GM18868 (cell line): ENCODE data around the gene FAM131A.

Source experiments
- ATAC-seq: cut with Tn5 transposase; IDR thresholded peaks from one replicate; pipeline ENCODE4 v1.9.1; 2021; ENCODE audit warnings: mild to moderate bottlenecking, moderate library complexity; ENCODE audit not compliant: unreplicated experiment

The FAM131A gene

DNA sequence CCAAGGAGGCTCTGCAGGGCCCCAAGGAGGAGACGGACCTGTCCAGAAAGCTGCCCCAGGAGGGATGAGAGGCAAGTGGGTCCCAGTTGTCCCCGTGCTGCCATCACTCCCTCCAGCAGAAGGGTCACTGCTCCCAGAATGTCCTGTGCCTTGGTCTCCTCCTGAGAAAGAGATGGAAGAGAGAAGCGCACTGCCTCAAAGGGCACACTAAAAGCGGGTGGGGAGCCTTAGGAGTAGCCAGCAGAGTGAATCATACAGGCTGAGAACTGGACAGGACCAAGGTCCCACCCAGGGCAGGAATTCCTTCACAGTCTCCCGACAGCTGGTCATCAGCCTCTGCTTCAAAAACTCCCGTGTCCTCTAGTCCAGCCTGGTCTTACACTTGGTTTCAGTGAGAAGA is 36.0 kb downstream of the FAM131A start:
- ATAC-seq: no peak

DNA sequence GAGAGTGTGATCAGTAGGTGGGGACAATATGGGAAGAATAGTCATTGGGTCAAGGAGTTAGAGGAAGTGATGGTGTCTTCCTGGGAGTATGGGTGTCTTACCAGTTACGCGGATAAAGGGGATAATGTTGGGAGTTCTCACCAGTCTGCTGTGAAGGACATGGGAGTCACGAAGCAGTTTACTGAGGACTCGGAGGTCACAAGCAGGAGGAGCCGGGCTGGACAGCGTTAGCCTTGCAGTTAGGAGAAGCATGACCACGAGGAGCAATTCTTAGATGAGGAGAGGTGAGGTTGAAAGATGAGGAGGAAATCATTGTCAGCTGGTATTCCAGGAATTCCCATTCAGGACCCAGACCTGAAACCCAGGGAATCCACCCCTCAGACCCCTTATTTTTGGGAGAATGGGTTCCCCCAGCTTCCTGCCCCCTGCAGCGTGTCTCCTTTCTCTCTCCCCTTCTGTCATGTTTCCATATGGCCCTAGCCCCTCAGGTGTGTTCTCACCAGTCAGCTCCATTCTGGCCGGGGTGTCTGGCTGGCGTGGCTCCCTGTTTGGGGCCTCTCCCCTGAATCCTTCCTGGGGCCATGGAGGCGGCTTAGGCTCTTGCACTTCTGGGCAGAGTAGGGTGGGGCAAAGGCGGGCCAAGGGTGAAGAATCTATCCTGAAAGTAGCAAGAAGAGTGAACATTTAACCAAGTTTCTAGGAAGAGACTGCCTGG is 38.5 kb downstream of the FAM131A start:
- ATAC-seq: no peak

DNA sequence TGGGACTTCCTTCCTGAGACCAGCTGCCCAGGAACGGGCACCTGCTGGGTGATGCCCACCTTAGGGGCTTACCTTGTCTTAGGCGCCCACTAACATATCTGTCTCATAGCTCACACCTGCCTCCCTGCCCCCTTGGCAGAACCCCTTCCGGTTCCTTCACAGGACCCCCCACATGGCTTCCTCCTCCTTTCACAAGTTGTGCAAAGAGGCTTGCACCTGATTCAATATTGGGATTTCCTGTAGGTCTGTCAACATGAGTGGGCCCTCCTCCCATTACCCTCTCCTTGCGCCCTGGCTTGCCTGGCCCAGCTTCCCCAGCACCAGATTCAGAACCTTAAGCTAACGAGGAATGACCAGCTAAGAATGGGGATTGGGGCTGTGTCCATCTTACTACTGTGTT is 40.0 kb downstream of the FAM131A start:
- ATAC-seq: no peak

GRCh38 chr3:184377882-184378445 is 40.6 kb downstream of the FAM131A start, which contains the start of gene THPO:
Gene THPO, minus strand, starts transcription at chr3:184378207. Its CDS starts 1,948 bp downstream, at chr3:184376259.
- ATAC-seq: no peak

- no peak for ATAC-seq
These were observed 41.4 kb downstream of the FAM131A start for GRCh38 chr3:184378651-184379357.

GRCh38 chr3:184379358-184380184 is 42.2 kb downstream of the FAM131A start, which contains the start of gene CHRD:
Gene CHRD, plus strand, starts transcription at chr3:184380054. Its CDS starts 265 bp downstream, at chr3:184380319.
- no peak for ATAC-seq

- ATAC-seq: no peak
These were observed 42.8 kb downstream of the FAM131A start for GRCh38 chr3:184380185-184380626.

GRCh38 chr3:184380627-184381260 is 43.3 kb downstream of the FAM131A start:
- no peak for ATAC-seq

DNA sequence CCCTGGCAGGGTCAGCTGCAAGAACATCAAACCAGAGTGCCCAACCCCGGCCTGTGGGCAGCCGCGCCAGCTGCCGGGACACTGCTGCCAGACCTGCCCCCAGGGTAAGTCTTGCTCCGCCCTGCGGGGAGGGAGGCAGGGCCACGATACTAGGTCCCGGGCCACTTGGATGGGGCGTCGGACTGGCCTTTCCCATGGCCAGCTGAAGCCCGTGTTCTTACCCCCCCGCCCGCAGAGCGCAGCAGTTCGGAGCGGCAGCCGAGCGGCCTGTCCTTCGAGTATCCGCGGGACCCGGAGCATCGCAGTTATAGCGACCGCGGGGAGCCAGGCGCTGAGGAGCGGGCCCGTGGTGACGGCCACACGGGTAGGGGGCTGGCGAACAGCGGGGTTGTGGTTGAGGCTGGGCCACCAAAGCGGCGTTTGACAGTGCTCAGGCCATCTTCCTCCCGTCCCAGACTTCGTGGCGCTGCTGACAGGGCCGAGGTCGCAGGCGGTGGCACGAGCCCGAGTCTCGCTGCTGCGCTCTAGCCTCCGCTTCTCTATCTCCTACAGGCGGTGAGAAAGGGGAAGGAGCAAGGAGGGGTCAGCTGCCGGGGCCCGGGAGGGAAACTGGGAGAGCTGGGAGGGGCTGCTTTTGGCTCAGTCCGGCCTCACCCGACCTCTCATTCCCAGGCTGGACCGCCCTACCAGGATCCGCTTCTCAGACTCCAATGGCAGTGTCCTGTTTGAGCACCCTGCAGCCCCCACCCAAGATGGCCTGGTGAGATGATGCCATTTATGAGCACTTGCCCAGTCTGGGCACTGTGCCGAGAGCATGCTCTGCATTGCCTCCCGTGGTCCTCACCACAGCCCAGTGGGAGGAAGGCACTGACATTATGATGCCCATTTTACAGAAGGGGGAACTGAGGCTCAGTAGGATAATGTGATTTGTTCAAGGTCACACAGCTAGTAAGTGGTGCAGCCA is 44.1 kb downstream of the FAM131A start:
- ATAC-seq: no peak

DNA sequence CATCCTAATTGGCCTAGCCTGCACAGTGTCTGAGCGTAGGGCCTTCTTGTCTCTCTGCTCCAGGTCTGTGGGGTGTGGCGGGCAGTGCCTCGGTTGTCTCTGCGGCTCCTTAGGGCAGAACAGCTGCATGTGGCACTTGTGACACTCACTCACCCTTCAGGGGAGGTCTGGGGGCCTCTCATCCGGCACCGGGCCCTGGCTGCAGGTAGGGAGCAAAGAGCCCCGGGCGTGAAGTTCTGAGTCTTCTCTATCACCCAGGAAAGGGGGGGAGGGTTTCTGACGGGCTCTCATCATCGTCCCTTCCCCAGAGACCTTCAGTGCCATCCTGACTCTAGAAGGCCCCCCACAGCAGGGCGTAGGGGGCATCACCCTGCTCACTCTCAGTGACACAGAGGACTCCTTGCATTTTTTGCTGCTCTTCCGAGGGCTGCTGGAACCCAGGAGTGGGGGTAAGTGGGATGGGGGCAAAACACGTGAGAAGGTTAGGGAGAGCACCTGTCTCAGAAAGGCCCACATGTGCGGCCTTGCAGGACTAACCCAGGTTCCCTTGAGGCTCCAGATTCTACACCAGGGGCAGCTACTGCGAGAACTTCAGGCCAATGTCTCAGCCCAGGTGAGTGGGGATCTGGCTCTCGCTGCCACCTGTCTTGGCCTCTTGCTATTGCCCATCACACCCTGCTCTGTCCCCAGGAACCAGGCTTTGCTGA is 45.1 kb downstream of the FAM131A start:
- ATAC-seq: no peak

- no peak for ATAC-seq
These were observed 45.8 kb downstream of the FAM131A start for GRCh38 chr3:184383033-184383740.

DNA sequence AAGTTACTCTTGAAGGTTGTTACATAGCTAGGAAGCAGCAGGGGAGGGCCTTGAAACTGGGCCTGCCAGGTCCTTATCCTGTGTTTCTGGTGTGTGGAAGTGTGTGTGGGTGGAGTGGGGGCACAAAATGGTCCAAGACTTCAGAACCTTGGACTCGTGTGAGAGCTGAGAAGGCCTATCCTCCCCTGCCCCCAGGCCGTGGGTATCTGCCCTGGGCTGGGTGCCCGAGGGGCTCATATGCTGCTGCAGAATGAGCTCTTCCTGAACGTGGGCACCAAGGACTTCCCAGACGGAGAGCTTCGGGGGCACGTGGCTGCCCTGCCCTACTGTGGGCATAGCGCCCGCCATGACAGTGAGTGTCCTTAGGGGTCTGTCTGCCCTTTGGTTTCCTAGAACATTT is 46.9 kb downstream of the FAM131A start:
- no peak for ATAC-seq

DNA sequence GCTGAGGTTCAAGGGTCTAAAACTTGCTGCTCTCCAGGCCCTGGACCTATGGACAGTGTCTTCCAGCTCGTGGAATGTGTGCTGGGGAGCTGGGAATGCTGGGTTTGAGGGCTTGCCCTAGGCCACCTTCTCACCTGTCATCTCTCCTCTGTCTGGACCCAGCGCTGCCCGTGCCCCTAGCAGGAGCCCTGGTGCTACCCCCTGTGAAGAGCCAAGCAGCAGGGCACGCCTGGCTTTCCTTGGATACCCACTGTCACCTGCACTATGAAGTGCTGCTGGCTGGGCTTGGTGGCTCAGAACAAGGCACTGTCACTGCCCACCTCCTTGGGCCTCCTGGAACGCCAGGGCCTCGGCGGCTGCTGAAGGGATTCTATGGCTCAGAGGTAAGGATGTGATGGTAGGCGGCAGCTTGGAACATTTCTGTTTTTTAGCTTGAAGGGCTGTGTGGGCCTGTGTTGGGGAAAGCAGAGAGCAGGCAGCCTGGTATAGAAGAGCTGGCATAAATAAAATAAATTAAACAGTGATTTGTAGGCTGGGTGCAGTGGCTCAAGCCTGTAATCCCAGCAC is 47.5 kb downstream of the FAM131A start:
- no peak for ATAC-seq

- no peak for ATAC-seq
These were observed 48.8 kb downstream of the FAM131A start for GRCh38 chr3:184386047-184386806.

DNA sequence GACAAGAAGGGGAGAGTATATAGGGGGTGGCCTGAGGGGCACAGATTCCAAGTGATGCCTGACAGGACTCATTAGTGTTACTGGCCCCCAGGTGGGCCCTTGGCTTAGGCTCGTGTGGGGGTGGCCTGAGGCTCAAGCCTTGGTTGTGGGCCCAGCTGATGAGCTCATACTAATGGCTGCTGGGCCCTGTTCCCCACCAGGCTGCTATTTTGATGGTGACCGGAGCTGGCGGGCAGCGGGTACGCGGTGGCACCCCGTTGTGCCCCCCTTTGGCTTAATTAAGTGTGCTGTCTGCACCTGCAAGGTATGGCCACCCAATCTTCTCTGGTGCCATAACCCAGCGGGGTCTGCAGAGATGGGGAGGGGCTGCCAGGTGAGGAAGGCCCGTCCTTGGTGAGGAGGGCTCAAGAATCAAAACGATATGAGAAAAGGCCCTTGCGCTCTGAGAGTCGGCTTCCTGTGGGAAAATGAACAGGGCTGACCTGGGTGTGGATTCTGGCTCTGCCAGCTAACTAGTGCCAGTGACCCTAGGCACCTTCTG is 49.8 kb downstream of the FAM131A start:
- ATAC-seq: no peak

DNA sequence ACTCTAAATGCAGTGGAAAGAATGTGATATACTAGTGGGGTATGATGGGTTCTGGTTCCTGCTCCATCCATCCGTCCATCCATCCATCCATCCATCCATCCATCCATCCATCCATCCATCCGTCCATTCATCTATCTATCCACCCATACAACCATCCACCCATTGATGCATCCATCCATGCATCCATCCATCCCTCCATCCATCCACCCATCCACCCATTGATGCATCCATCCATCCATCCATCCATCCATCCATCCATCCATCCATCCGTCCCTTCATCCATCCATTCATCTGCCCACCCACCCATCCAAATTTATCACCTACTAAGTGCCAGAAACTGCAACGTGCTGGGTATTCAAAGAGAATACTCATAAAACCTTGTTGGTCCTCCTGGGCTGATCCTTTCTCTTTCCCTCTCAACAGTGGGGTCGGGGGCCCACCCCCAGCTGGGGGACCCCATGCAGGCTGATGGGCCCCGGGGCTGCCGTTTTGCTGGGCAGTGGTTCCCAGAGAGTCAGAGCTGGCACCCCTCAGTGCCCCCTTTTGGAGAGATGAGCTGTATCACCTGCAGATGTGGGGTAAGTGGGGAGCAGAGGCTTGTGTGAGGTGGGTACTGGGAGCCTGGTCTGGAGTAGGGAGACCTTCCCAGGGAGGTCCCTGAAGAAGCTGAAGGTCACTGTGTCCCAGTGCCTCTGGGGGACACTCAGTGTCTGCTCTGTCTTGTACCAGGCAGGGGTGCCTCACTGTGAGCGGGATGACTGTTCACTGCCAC is 51.0 kb downstream of the FAM131A start:
- ATAC-seq: no peak
